GM19193 (cell line): ENCODE measurements around the gene MICOS13.

ENCODE experiments used
- POLR2A ChIP-seq: IDR thresholded peaks from 4 replicates; pipeline ENCODE4 v1.6.1; 2011; ENCODE audit not compliant: insufficient read depth, insufficient read length; ENCODE audit errors: extremely low read depth

The MICOS13 gene

GRCh38 chr19:5642204-5642603 lies 38.1 kb downstream of the MICOS13 start:
- no peak for TF ChIP-seq POLR2A

GRCh38 chr19:5641171-5641570 lies 39.1 kb downstream of the MICOS13 start:
- no peak for TF ChIP-seq POLR2A

GRCh38 chr19:5637971-5638370 lies 42.3 kb downstream of the MICOS13 start:
- TF ChIP-seq POLR2A: no peak

- no peak for TF ChIP-seq POLR2A
These were observed 44.9 kb downstream of the MICOS13 start for GRCh38 chr19:5635427-5635826.

DNA sequence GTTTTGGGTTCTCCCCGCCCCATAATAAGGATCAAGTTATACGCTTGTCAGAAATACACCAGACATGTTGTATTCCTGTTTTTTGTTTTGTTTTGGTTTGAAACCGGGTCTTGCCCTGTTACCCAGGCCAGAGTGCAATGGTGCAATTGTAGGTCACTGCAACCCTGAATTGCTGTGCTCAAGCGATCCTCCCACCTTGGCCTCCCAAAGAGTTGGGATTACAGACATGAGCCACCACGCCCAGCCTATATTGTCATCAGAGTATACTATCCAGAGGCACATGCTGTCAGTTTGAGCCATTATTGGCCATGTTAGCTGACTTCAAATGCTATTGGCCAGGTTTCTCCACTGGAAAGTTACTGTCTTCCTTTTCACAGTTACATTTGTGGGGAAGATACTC lies 47.7 kb downstream of the MICOS13 start:
- no peak for TF ChIP-seq POLR2A

- TF ChIP-seq POLR2A: no peak
These were observed 48.1 kb downstream of the MICOS13 start for GRCh38 chr19:5632241-5632612.

- TF ChIP-seq POLR2A: no peak
These were observed 48.6 kb downstream of the MICOS13 start for GRCh38 chr19:5631567-5632240.

DNA sequence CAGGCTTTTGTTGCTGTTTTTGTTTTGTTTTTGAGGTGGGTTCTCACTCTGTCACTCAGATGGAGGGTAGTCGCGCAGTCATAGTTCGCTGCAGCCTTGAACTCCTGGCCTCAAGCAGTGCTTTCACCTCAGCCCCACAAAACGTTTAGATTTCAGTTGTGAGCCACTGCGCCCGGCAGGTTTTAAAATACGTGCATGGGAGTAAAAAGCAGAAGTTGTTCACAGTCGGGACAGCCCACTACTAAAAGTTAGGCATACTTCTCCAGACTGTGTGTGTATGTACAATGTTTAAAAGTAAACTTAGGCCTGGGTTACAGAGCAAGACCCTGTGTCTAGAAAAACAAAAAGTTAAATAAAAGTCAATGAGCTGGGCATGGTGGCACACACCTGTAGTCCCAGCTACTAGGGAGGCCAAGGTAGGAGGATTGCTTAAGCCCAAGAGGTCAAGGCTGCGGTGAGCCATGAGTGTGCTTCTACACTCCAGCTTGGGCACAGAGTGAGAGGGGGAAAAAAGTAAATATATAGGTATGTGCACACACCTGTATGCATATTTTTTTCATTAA lies 51.3 kb downstream of the MICOS13 start:
- TF ChIP-seq POLR2A: no peak

- no peak for TF ChIP-seq POLR2A
These were observed 51.9 kb downstream of the MICOS13 start for GRCh38 chr19:5628461-5628860.
